PC-3 (cell line): ENCODE measurements around the gene USP3. TPM values are rescaled to one million over a fixed set of nuclear protein-coding genes. Genes with fewer than 3 reads are reported as not detected.

Experiments
- ATAC-seq: fragments of 200-7000 bp; cut with Tn5 transposase; 2 replicates; pipeline ENCODE4 v1.9.1; 2020; ENCODE audit warnings: mild to moderate bottlenecking, moderate library complexity
- BruUV-seq: library from RNA; stranded (reverse); fragments of 400-500 nt; replicated peaks from 2 replicates; lab custom pipeline; 2021; lab: Mats Ljungman, UMichigan
- CTCF ChIA-PET: fragments of 300-600 bp; sonication (Branson Sonifier 250); formaldehyde crosslinking; loops from one replicate; lab custom pipeline; 2022; ENCODE audit warnings: antibody characterized with exemption; lab: Charles Lee
- POLR2A ChIA-PET: fragments of 300-600 bp; sonication (Branson Sonifier 250); formaldehyde crosslinking; loops from one replicate; lab custom pipeline; 2022; ENCODE audit warnings: antibody characterized with exemption; ENCODE audit not compliant: unreplicated experiment; lab: Charles Lee
- DNase-seq: peaks from one replicate; pipeline ENCODE4 v3.0.0-alpha.2; 2015
- H2AFZ ChIP-seq: fragments of 300-600 bp; sonication (generic); 2 replicates; pipeline ENCODE4 v1.6.0; 2016; ENCODE audit warnings: antibody characterized with exemption, low read length
- H3F3A ChIP-seq: fragments of 300-600 bp; sonication (generic); one replicate; pipeline ENCODE4 v1.6.0; 2017; ENCODE audit warnings: antibody characterized with exemption, low read length, control low read depth, mild to moderate bottlenecking; ENCODE audit not compliant: unreplicated experiment
- H3K27ac ChIP-seq: fragments of 300-600 bp; sonication (generic); 2 replicates; pipeline ENCODE4 v1.5.1; 2016; ENCODE audit warnings: mild to moderate bottlenecking, low read length
- H3K27me3 ChIP-seq: fragments of 300-600 bp; sonication (generic); 2 replicates; pipeline ENCODE4 v1.6.1; 2016; ENCODE audit warnings: low read length, mixed read lengths
- H3K36me3 ChIP-seq: fragments of 300-600 bp; sonication (generic); 2 replicates; pipeline ENCODE4 v1.6.1; 2016; ENCODE audit warnings: low read depth, mixed run types, low read length, mixed read lengths
- H3K4me1 ChIP-seq: fragments of 300-600 bp; sonication (generic); 2 replicates; pipeline ENCODE4 v1.5.1; 2016; ENCODE audit warnings: low read length; ENCODE audit not compliant: insufficient read depth
- H3K4me2 ChIP-seq: fragments of 300-600 bp; sonication (generic); 2 replicates; pipeline ENCODE4 v1.6.0; 2016; ENCODE audit warnings: low read length
- H3K4me3 ChIP-seq: fragments of 300-600 bp; sonication (generic); 2 replicates; pipeline ENCODE4 v1.5.1; 2016; ENCODE audit warnings: mild to moderate bottlenecking, low read length, mixed read lengths
- H3K79me2 ChIP-seq: fragments of 300-600 bp; sonication (generic); 2 replicates; pipeline ENCODE4 v1.6.1; 2017; ENCODE audit warnings: low read length, mixed read lengths
- H3K9ac ChIP-seq: fragments of 300-600 bp; sonication (generic); 2 replicates; pipeline ENCODE4 v1.6.0; 2016; ENCODE audit warnings: mild to moderate bottlenecking, low read length
- H3K9me2 ChIP-seq: fragments of 300-600 bp; sonication (generic); replicated peaks from 2 replicates; pipeline ENCODE4 v1.6.1; 2016; ENCODE audit warnings: mixed run types, low read length, mixed read lengths
- H3K9me3 ChIP-seq: fragments of 300-600 bp; sonication (generic); 2 replicates; pipeline ENCODE4 v1.6.1; 2016; ENCODE audit warnings: low read length, mixed read lengths
- H4K20me1 ChIP-seq: fragments of 300-600 bp; sonication (generic); 2 replicates; pipeline ENCODE4 v1.6.1; 2016; ENCODE audit warnings: low read length, mixed read lengths
- CTCF ChIP-seq: fragments of 300-600 bp; sonication (generic); conservative IDR thresholded peaks from 2 replicates; pipeline ENCODE4 v1.5.1; 2017; ENCODE audit warnings: antibody characterized with exemption, low read depth, mild to moderate bottlenecking, low read length
- EZH2 ChIP-seq: fragments of 300-600 bp; sonication (generic); IDR thresholded peaks from one replicate; pipeline ENCODE4 v1.6.1; 2017; ENCODE audit warnings: antibody characterized with exemption, mild to moderate bottlenecking, low read length; ENCODE audit not compliant: unreplicated experiment
- EZH2phosphoT487 ChIP-seq: fragments of 300-600 bp; sonication (generic); IDR thresholded peaks from 2 replicates; pipeline ENCODE4 v1.6.1; 2018; ENCODE audit warnings: mild to moderate bottlenecking, antibody characterized with exemption, low read length, borderline replicate concordance
- intact Hi-C: fragments of 100-400 bp; cut with micrococcal nuclease; formaldehyde crosslinking; loops from 2 replicates; pipeline ENCODE4 v1.9.0; 2023
- total RNA-seq: library from RNA; depleted of rRNA; stranded (reverse); fragments of >200 nt; gene quantifications from 2 replicates; pipeline ENCODE4 v1.2.3, GENCODE V29; 2014

USP3 gene
- total RNA-seq, 1 experiment from 2014 or later = 26.9 TPM

- no peaks in the 10 kb centered on the region for H3K9me2 ChIP-seq
- H3K36me3 ChIP-seq = peaks cover 11% of the 10 kb centered on the region; the same call in 1 of the 2 replicates
- no peaks in the 10 kb centered on the region for H3F3A ChIP-seq
- BruUV-seq = no TSS peak
- ATAC-seq (no peak), DNase-seq (no peak)
- H3K27me3 ChIP-seq = no peaks in the 10 kb centered on the region
- H3K4me2 ChIP-seq = no peak overlapping the region
- peaks cover 6% of the 10 kb centered on the region; the same call in 1 of the 2 replicates for H3K79me2 ChIP-seq
- H4K20me1 ChIP-seq = no peaks in the 10 kb centered on the region
- H3K4me1 ChIP-seq = peaks cover 17% of the 10 kb centered on the region
- POLR2A ChIA-PET = no interaction called here
- H3K9ac ChIP-seq = no peak overlapping the region
- no peaks in the 10 kb centered on the region for H3K9me3 ChIP-seq
- H3K27ac ChIP-seq = no peak overlapping the region
- no peak overlapping the region for H2AFZ ChIP-seq
- intact Hi-C loops = no loop called here
- CTCF ChIA-PET = no interaction called here
- TF ChIP-seq EZH2phosphoT487 (no peak), CTCF (no peak), EZH2 (no peak)
- H3K4me3 ChIP-seq = no peak overlapping the region
Measured at GRCh38 chr15:63556736-63557135, 52.3 kb downstream of the USP3 start.

GRCh38 chr15:63559753-63560152 lies 55.4 kb downstream of the USP3 start:
- no peak for DNase-seq
- Histone ChIP-seq H3K4me3 (no peak overlapping the region), H3K79me2 (no peaks in the 10 kb centered on the region), H3K9me2 (no peaks in the 10 kb centered on the region), H3K9me3 (no peaks in the 10 kb centered on the region), H2AFZ (no peak overlapping the region), H3K27ac (no peak overlapping the region), H3F3A (no peaks in the 10 kb centered on the region), H4K20me1 (no peaks in the 10 kb centered on the region), H3K9ac (no peak overlapping the region), H3K4me2 (no peak overlapping the region), H3K27me3 (no peaks in the 10 kb centered on the region), H3K4me1 (no peaks in the 10 kb centered on the region), H3K36me3 (peaks cover 16% of the 10 kb centered on the region; the same call in 1 of the 2 replicates)
- ATAC-seq = no peak
- BruUV-seq = no TSS peak
- intact Hi-C loops = no loop called here
- CTCF ChIA-PET = no interaction called here
- TF ChIP-seq EZH2 (no peak), EZH2phosphoT487 (no peak), CTCF (no peak)
- POLR2A ChIA-PET = no interaction called here

GRCh38 chr15:63560741-63561448 lies 56.5 kb downstream of the USP3 start:
- Histone ChIP-seq H3K79me2 (no peaks in the 10 kb centered on the region), H3K27ac (no peak overlapping the region), H3K9me3 (no peaks in the 10 kb centered on the region), H2AFZ (no peak overlapping the region), H3K9me2 (no peaks in the 10 kb centered on the region), H3K4me1 (0 out of 2 replicates have a peak, but pooled peaks cover 4% of the 10 kb centered on the region), H4K20me1 (no peaks in the 10 kb centered on the region), H3K27me3 (no peaks in the 10 kb centered on the region), H3F3A (no peaks in the 10 kb centered on the region), H3K4me3 (no peak overlapping the region), H3K9ac (no peak overlapping the region), H3K36me3 (peaks cover 23% of the 10 kb centered on the region; the same call in 1 of the 2 replicates), H3K4me2 (no peak overlapping the region)
- TF ChIP-seq EZH2phosphoT487 = no peak
- TF ChIP-seq CTCF = no peak
- TF ChIP-seq EZH2 = no peak
- BruUV-seq = no TSS peak
- POLR2A ChIA-PET = no interaction called here
- DNase-seq = no peak
- peak; percentile 35 for ATAC-seq
- intact Hi-C loops = no loop called here
- CTCF ChIA-PET = interaction anchor here (0.6 kb wide), 1 partner anchor 413 kb away, joined by 5 read pairs; no protein-coding TSS in a partner anchor
